GM21367 (cell line): ENCODE results near the gene COX7A2.

Source experiments
- ATAC-seq: cut with Tn5 transposase; IDR thresholded peaks from one replicate; pipeline ENCODE4 v1.9.1; 2021; ENCODE audit not compliant: unreplicated experiment

COX7A2 gene

DNA sequence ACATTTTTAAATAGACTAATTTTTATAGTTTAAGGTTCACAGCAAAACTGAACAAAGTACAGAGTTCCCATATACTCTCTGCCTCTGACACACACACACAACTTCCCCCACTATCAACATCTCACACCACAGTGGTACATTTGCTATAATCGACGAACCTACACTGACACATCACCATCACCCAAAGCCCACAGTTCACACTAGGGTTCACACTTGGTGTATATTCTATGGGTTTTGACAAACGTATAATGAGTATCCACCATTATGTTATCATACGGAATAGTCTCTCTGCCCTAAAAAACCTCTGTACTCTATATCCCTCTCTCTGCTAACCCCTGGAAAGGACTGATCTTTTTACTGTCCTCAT lies 25.4 kb upstream of the COX7A2 start:
- no peak for ATAC-seq

DNA sequence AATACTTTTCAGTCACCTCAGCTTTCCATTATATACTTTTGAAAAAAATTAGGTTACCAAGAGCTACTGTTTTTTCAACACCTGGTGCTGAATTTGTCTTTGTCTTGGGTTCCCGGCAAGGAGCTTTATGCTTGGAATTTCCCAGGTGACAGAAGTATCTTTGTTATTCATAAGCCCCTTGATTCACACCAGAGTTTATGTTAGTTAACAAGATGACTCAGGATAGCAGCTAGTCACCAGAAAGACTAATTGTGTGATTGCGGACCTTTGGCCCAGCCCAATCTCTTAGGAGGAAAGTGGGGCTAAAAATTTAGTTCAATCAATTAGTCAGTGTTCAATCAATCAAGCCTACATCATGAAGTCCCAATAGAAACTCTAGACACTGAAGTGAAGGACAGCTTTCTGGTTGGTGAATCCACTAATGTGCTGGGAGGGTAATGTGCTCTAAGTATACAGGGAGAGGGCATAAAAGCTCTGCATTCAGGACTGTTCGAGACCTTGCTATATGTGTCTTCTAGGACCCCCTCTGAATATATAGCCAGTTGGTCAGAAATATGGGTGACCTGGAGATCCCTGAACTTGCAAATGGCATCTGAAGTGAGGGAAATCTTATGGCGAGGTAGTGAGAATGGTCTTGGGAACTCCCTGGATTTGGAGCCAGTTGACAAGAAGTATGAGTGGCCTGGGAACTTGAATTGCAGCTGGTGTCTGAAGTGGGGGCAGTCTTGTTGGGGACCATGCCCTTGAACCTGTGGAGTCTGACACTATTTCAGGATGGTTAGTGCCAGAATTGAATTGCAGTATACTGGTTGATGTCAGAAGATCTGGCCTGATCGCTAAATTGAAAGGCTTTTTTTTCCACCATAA lies 24.8 kb upstream of the COX7A2 start:
- ATAC-seq, result no peak

DNA sequence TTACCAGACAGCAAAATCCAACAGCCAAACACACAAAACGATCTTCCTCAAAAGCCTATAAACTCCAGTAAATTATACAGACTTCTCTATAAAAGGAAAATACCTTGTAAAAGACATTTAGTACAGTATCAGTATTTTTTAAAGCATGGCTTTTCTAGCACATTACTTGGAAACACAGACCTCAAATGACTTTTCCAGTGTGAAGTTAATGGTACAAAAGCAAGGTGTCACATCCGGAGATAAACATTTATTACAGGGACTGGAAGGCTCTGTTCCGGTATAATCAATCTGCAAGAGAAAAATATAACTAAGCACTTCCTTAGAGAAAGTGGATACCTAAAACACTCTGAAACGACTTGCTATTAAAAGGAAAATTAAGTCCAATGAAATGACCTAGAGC lies 23.9 kb upstream of the COX7A2 start:
- no peak for ATAC-seq

DNA sequence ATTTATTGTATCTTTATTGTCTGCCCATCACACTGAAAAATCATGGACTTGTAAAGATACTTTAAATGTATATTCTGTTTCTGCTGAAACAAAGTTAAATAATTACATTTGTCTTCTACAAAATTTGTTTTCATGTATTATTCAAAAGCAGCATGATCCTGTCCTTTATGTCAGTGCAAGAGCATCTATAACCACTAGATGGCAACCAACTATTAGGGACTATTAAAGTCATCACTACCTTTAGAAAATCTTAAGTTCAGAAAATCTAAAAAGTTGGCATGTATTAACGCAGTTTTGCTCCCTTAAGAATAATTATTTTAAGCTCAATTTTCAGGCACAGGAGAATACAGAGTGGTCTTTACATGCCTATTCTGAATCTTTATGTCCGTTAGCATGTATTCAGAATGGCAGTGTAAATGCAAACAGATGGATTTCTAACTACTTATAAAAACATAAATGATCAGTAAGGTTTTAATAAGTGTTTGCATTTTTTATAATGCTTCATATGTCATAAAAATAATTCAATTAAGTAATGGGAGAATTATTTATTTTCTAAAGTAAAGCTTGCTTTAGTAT lies 23.2 kb upstream of the COX7A2 start:
- peak; percentile 77 for ATAC-seq

DNA sequence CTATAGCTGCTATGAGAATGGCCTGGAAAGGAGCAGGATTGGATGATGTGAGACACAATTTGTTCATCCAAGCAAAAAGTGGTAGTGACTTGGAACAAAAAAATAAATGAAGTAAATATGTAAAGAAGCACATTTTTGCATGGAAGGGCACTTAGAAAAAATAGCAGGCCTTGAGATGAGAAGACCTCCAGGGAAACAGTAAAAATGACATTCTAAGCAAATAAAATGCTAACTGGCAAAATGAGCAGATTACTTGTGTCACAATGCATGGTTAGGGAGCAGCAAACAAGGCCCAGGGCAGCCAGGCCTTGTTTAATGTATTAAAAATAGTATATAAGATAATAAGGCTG lies 19.8 kb upstream of the COX7A2 start:
- ATAC-seq, result no peak

DNA sequence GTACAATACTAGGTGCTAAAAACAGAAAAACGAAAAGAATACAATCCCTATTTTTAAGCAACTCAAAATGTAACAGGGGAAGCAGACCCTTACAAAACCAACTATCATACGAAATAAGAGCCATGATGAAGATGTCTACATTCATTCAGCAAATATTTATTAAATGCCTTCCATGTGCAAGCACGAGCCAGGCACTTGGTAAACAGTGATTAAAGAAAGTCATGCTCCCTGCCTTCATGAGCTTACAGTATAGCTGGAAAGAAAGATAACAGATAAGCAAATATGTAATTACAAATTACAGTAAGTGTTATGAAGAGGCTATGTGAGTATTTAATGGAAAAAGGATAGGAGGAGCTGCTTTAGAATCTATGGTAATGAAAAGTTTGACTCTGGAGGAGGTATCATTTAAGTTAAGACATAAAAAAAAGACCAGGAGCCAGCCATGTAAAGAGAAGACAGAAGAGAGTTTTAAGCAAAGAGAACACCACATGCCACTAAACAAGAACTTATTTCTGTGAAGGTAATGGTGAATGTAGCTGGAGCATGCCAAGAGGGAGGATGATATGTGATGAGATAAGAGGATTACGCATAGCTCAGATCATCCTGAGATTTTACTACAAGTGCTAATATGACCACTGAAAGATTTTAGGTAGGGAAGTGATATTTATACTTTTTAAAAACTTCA lies 19.3 kb upstream of the COX7A2 start:
- no peak for ATAC-seq

- ATAC-seq, result no peak
Measured at GRCh38 chr6:75261299-75261698, 17.7 kb upstream of the COX7A2 start.

GRCh38 chr6:75257343-75258087 lies 13.9 kb upstream of the COX7A2 start:
- ATAC-seq, result no peak

DNA sequence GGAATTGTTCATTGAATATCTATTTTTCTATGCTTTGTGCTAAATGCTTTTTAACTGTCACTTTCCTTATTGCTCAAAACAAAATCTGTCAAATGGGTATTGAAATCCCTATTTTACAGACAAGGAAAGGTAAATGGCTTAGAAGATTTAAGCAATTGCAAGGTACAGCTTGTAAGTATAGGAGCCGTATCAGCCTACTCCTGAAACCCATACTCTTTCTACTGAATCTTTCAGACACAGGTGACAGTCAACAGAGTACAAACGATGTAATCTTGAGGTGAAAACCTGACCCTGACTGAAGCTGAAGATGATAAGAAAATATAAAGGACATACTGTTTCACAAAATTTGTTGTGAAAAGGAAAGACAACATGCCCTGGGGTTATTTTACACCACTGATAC lies 7.0 kb upstream of the COX7A2 start:
- ATAC-seq, result no peak

DNA sequence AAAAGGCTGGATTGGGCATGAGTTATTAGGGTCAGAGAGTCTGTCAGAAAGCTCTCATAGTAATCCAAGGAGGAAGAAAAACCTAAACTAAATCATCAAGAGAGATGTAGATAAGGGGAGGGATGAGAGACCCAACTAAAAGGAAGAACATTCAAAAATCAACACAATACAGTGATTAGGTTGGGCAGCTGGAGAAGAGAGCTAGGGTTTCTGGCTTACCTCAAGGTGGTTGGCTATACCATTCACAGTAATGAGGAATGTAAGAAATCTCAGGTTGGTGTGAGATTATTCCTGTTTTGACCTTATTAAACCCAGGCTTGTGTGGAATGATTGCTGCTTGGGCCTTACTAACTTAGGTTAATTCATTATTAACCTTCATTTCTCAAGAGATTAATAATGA lies 6.2 kb upstream of the COX7A2 start:
- ATAC-seq, result no peak

GRCh38 chr6:75246386-75246785 lies 2.8 kb upstream of the COX7A2 start:
- ATAC-seq, result no peak

- ATAC-seq, result no peak
Measured at GRCh38 chr6:75244063-75244584, 523 bp upstream of the COX7A2 start.

GRCh38 chr6:75236630-75237029 lies 7.0 kb downstream of the COX7A2 start:
- ATAC-seq, result no peak

GRCh38 chr6:75235271-75235670 lies 8.3 kb downstream of the COX7A2 start:
- ATAC-seq, result no peak

DNA sequence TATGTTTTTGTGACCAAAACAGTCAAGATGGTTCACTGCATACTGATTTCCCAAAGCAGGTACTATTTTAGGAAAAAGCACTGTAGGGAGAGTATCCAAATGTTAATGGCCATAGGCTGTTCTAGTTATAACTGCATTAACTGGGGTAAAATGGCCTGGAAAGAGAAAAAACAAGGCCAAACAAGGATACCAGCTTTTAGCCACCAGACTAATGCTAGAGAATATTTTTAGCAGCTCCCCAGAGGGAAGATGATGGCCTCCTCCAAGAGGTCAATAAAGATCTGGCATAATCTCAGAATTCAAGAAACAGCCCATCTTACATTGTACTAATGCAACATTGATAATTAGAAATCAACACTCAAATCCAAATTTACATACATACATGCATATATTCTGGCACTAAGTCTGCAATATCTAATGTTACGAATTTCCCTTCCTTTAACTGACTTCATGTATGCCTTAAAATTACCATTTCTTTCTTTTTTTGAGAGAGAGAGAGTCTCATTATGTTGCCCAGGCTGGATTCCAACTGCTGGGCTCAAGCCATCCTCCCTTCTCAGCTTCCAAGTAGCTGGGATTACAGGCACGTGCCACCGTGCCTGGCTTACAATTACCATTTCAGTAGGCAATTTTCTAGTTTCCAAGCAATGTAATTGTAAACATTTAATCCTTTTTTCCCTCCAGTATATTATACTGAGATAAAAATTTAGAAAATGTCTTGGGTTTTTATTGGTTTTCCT lies 9.3 kb downstream of the COX7A2 start:
- ATAC-seq, result no peak

- ATAC-seq, result no peak
Measured at GRCh38 chr6:75233092-75233615, 10.4 kb downstream of the COX7A2 start.

DNA sequence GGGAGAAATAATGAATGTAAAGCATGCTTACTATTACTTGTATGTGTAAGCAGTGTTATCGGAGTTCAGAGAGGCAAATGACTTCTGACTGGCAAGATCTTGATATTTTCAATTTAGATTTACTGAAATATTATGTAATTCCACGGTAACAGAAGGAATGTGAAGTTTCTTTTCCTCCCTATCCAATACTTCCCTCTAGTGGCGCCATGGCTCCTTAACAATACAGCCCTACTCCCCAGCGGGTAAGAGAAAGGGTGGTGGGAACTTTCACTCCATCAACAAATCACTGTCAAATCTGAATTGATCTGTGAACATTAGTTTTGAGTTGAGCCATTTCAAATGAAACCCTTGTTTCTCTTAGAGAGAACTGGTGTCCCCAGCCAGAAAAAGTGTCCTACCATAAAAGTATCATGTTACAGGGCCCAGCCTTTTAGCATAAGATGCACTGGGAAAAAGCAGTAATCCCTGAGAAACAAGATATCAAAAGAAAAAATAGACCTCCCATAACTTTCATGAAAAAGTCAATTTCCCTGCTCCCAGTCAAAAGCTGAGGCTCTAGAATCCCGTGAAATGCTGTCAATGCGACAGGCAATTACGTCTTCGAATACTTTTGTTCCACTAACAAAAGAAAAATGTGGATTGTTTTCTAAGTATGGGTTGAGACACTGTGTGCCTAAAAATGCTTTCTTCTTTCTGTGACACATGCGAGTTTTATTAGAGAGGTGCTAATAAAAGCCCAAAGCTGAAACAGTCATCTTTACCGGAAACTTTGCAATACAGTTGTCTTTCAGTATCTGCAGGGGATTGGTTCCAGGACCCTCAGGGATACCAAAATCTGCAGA lies 12.9 kb downstream of the COX7A2 start:
- no peak for ATAC-seq

GRCh38 chr6:75224303-75224926 lies 19.2 kb downstream of the COX7A2 start:
- ATAC-seq, result no peak

- ATAC-seq, result no peak
Measured at GRCh38 chr6:75223428-75223827, 20.2 kb downstream of the COX7A2 start.
